GM19023 (cell line): ENCODE results near the gene POLR2H.

Experiments used
- ATAC-seq: cut with Tn5 transposase; IDR thresholded peaks from one replicate; pipeline ENCODE4 v1.9.1; 2021; ENCODE audit warnings: mild to moderate bottlenecking, moderate library complexity; ENCODE audit not compliant: unreplicated experiment

Gene POLR2H

GRCh38 chr3:184352149-184352785 is 9.2 kb upstream of the POLR2H start:
- no peak for ATAC-seq

GRCh38 chr3:184352897-184353545 is 8.5 kb upstream of the POLR2H start:
- no peak for ATAC-seq

GRCh38 chr3:184353546-184353941 is 8.0 kb upstream of the POLR2H start:
- no peak for ATAC-seq

GRCh38 chr3:184354121-184354728 is 7.3 kb upstream of the POLR2H start:
- ATAC-seq, result no peak

- ATAC-seq, result no peak
Observed at GRCh38 chr3:184354754-184355153, 6.8 kb upstream of the POLR2H start.

- ATAC-seq, result no peak
Observed at GRCh38 chr3:184355261-184356040, 6.1 kb upstream of the POLR2H start.

GRCh38 chr3:184357248-184358123 is 4.0 kb upstream of the POLR2H start:
- no peak for ATAC-seq

GRCh38 chr3:184358124-184358767 is 3.3 kb upstream of the POLR2H start:
- ATAC-seq, result no peak

GRCh38 chr3:184358921-184359350 is 2.6 kb upstream of the POLR2H start:
- ATAC-seq, result no peak

GRCh38 chr3:184359610-184360009 is 1.9 kb upstream of the POLR2H start:
- ATAC-seq, result no peak

- no peak for ATAC-seq
Observed at GRCh38 chr3:184360070-184360928, 1.2 kb upstream of the POLR2H start.

GRCh38 chr3:184360929-184361531 is 480 bp upstream of the POLR2H start:
- no peak for ATAC-seq

- ATAC-seq, result peak; percentile 3
Observed at GRCh38 chr3:184361932-184362667, 590 bp downstream of the POLR2H start.

- peak; percentile 81 for ATAC-seq
Observed at GRCh38 chr3:184362668-184363546, 1.4 kb downstream of the POLR2H start.

GRCh38 chr3:184366619-184367289 is 5.2 kb downstream of the POLR2H start:
- ATAC-seq, result no peak

GRCh38 chr3:184368116-184368515 is 6.6 kb downstream of the POLR2H start:
- no peak for ATAC-seq
